Measurements from ENCODE around the gene ATP6V1D. TPM values are rescaled to one million over a fixed set of nuclear protein-coding genes. Genes with fewer than 3 reads are reported as not detected.

Gene ATP6V1D
- total RNA-seq, 4 donors from 2014 or later = 69.3 to 117 (median 98.4) TPM

DNA sequence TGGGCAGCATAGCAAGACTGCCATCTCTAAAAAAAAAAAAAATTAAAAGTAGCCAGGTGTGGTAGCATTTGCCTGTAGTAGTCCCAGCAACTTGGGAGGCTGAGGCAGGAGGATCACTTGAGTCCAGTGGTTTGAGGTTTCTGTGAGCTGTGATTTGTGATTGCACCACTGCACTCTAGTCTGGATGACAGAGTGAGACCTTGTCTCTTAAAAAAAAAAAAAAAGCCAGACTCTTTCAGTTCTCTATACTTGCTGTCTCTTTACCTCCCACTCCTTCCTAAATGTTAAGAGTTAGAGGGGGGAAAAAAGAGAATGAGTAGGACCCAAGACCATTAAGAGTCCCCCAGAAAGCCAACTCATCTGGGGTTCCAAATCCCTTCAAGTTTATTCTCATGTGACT, 18.3 kb upstream of the ATP6V1D start:
- Histone ChIP-seq H3K36me3 (peaks cover 44 to 100% (median 81%) of the 10 kb centered on the region in 4 donors), H3K9me3 (no peaks in the 10 kb centered on the region), H3K27me3 (no peaks in the 10 kb centered on the region), H3K4me1 (no peaks in the 10 kb centered on the region), H3K27ac (replicated peaks in 1 of 4) (no peak overlapping the region), H3K4me3 (no peak overlapping the region)
- no peak for DNase-seq (ENCODE audit: extremely low spot score)
- TF ChIP-seq, protein P1, sequence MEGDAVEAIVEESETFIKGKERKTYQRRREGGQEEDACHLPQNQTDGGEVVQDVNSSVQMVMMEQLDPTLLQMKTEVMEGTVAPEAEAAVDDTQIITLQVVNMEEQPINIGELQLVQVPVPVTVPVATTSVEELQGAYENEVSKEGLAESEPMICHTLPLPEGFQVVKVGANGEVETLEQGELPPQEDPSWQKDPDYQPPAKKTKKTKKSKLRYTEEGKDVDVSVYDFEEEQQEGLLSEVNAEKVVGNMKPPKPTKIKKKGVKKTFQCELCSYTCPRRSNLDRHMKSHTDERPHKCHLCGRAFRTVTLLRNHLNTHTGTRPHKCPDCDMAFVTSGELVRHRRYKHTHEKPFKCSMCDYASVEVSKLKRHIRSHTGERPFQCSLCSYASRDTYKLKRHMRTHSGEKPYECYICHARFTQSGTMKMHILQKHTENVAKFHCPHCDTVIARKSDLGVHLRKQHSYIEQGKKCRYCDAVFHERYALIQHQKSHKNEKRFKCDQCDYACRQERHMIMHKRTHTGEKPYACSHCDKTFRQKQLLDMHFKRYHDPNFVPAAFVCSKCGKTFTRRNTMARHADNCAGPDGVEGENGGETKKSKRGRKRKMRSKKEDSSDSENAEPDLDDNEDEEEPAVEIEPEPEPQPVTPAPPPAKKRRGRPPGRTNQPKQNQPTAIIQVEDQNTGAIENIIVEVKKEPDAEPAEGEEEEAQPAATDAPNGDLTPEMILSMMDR (IDR thresholded peaks at IDR 0.05) = no peak
- TF ChIP-seq POLR2A (IDR thresholded peaks at IDR 0.05; ENCODE audit: low read depth) = no peak
- no peak for TF ChIP-seq POLR2AphosphoS5 (IDR thresholded peaks at IDR 0.05)
- TF ChIP-seq EP300 (IDR thresholded peaks at IDR 0.05) = no peak
- intact Hi-C loops (cut with DNase I) = no loop called here

GRCh38 chr14:67373347-67373746, 13.7 kb upstream of the ATP6V1D start:
- no peaks in the 10 kb centered on the region for H3K27me3 ChIP-seq
- no peak overlapping the region for H3K4me3 ChIP-seq
- H3K4me1 ChIP-seq = peaks cover 0 to under 1% (median 0%) of the 10 kb centered on the region in 4 donors
- peaks cover 29 to 100% (median 74%) of the 10 kb centered on the region in 4 donors for H3K36me3 ChIP-seq
- TF ChIP-seq POLR2A (IDR thresholded peaks at IDR 0.05; ENCODE audit: low read depth) (no peak), EP300 (IDR thresholded peaks at IDR 0.05) (no peak), POLR2AphosphoS5 (IDR thresholded peaks at IDR 0.05) (no peak)
- TF ChIP-seq, protein P1 (IDR thresholded peaks at IDR 0.05) = no peak
- 81% methylated on average over 2 of the region's 2 CpGs for WGBS
- H3K9me3 ChIP-seq = no peaks in the 10 kb centered on the region
- DNase-seq (ENCODE audit: extremely low spot score) = no peak
- H3K27ac ChIP-seq (replicated peaks in 1 of 4) = no peak overlapping the region
- intact Hi-C loops (cut with DNase I) = no loop called here

DNA sequence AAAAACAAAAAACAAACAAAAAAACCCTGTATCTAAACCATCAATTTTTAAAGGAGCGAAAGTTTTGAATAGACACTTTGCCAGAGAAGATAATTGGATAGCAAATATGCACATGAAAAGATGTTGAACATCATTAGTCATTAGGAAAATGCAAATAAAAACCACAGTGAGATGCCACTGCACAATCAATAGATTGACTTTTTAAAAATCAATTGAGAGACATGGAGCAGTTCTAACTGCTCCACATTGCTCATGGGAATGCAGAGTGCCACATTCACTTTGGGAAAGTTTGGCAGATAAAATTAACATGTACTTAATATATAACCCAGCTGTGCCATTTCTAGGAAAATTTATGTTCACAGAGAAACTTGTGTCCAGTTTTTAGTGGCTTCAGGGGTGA, 13.2 kb upstream of the ATP6V1D start:
- Histone ChIP-seq H3K27ac (replicated peaks in 1 of 4) (no peak overlapping the region), H3K27me3 (no peaks in the 10 kb centered on the region), H3K36me3 (peaks cover 31 to 100% (median 76%) of the 10 kb centered on the region in 4 donors), H3K4me3 (no peak overlapping the region), H3K9me3 (no peaks in the 10 kb centered on the region), H3K4me1 (peaks cover 0 to 6% (median 2%) of the 10 kb centered on the region in 4 donors)
- no peak for DNase-seq (ENCODE audit: extremely low spot score)
- TF ChIP-seq, protein P1 (IDR thresholded peaks at IDR 0.05) = no peak
- TF ChIP-seq POLR2A (IDR thresholded peaks at IDR 0.05; ENCODE audit: low read depth) (no peak), POLR2AphosphoS5 (IDR thresholded peaks at IDR 0.05) (no peak), EP300 (IDR thresholded peaks at IDR 0.05) (no peak)
- WGBS = 100% methylated on average over 1 of the region's 1 CpG
- intact Hi-C loops (cut with DNase I) = no loop called here

DNA sequence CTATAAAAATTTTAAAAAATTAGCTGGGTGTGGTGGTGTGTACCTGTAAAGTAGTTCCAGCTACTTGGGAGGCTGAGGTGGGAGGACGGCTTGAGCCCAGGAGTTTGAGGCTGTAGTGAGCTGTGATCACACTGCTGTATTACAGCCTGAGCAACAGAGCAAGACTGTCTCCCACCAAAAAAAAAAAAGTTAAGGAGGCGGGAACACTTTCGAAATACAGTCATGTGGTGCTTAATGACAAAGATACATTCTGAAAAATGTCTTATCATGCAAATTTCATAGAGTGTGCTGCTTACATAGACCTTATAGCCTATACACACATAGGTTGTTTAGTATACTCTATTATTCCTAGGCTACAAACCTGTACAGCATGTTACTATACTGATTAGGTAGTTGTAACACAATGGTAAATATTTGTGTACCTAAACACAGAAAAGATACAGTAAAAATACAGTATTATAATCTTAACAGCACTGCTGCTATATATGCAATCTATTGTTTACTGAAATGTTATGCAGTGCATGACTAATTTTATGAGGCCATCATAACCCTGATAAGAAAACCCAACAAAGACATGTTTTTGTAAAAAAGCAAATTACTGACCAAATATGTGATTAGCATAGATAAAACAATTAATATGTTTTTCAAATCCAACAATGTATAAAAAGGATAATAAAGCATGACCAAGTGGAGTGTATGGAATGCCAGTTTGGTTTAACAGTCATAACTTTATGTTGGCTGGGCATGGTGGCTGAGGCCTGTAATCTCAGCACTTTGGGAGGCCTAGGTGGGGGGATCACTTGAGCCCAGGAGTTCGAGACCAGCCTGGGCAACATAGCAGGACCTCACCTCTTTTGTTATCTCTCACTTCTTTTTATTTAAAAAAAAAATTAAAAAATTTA, 11.9 kb upstream of the ATP6V1D start:
- no peak overlapping the region for H3K27ac ChIP-seq (replicated peaks in 1 of 4)
- TF ChIP-seq POLR2AphosphoS5 (IDR thresholded peaks at IDR 0.05) = no peak
- TF ChIP-seq EP300 (IDR thresholded peaks at IDR 0.05) = no peak
- no peak for TF ChIP-seq POLR2A (IDR thresholded peaks at IDR 0.05; ENCODE audit: low read depth)
- TF ChIP-seq, protein P1 (IDR thresholded peaks at IDR 0.05) = no peak
- 96% methylated on average over 4 of the region's 4 CpGs for WGBS
- peaks cover 31 to 100% (median 75%) of the 10 kb centered on the region in 4 donors for H3K36me3 ChIP-seq
- H3K27me3 ChIP-seq = no peaks in the 10 kb centered on the region
- intact Hi-C loops (cut with DNase I) = no loop called here
- no peak overlapping the region for H3K4me3 ChIP-seq
- peaks cover 0 to 18% (median 8%) of the 10 kb centered on the region in 4 donors for H3K4me1 ChIP-seq
- no peak for DNase-seq (ENCODE audit: extremely low spot score)
- no peaks in the 10 kb centered on the region for H3K9me3 ChIP-seq

Measured in esophagus muscularis mucosa (tissue), 4 donors.